Measurements from ENCODE around the gene TOR4A. TPM values are rescaled to one million over a fixed set of nuclear protein-coding genes. Genes with fewer than 3 reads are reported as not detected.
A peak's percentile ranks its signal among the peaks of the same experiment; 100 is the strongest.

TOR4A gene
- total RNA-seq, 2 experiments from 2014 or later, result 10.9 to 13.3 TPM

DNA sequence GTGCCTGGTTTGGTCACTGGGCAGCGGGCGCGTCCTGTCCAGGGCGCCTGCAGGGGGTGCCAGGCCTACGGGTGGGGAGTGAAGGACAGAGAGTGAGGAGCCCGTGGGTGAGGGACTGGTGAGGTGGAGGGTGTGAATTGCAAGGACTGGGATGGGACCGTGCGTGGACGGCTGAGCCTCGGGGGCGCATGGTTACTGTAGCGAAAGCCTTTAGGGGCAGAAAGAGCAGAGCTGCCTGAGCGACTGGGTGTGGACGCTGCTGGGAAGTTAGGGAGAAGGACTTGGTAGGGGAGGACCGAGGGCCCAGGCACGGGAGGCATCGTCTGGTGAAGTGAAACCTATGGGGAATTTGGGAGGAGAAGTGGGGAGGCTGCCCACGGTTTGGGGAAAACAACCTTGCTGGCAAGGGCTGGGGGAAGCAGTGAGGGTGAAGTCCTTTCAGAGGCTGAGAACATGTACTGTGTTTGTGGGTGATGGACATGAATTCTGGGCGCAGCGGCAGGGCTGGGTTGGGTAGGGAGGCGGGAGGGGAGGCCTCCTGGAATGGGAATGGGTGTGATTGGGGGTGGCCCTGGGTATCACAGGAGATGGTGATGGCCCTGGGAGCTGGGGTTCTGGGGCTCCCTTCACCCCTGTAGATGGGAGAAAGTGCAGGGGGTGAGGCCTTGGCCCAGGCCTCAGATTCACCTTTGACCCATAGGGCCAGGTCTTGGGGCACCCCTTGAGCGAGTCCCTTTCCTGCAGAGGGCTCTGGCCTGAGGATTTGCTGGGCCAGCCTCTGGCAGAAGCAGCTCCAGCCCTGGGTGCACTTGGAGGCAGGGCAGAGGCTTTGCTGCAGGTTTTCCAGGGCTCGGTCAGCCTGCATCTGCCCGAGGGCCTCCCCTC, 1.7 kb upstream of the TOR4A start:
- H3K4me3 Mint-ChIP-seq, result no peak overlapping the region
- DNase-seq (no peak), ATAC-seq (no peak)
- H3K27me3 Mint-ChIP-seq, result no peaks in the 10 kb centered on the region
- peaks cover 4% of the 10 kb centered on the region for H3K36me3 Mint-ChIP-seq
- H3K27ac Mint-ChIP-seq, result no peak overlapping the region
- CTCF ChIA-PET, result interaction anchor here (0.6 kb wide), 1 partner anchor 39 kb away, joined by 3 read pairs; no protein-coding TSS in a partner anchor
- H3K9me3 Mint-ChIP-seq (ENCODE audit: low read depth), result no peaks in the 10 kb centered on the region
- peaks cover 13% of the 10 kb centered on the region for H3K4me1 Mint-ChIP-seq

- H3K27ac Mint-ChIP-seq, result no peak overlapping the region
- H3K9me3 Mint-ChIP-seq (ENCODE audit: low read depth), result no peaks in the 10 kb centered on the region
- H3K27me3 Mint-ChIP-seq, result no peaks in the 10 kb centered on the region
- CTCF ChIA-PET, result interaction anchor here (0.6 to 1.5 kb wide), 10 partner anchors 9 to 242 kb away, joined by 3 to 7 read pairs (median 3); partner anchors contain the start of gene NRARP
- H3K4me3 Mint-ChIP-seq, result no peak overlapping the region
- H3K36me3 Mint-ChIP-seq, result peaks cover 2% of the 10 kb centered on the region
- DNase-seq, result no peak
- peaks cover 6% of the 10 kb centered on the region for H3K4me1 Mint-ChIP-seq
- ATAC-seq, result no peak
Measured at GRCh38 chr9:137276473-137277328, 825 bp upstream of the TOR4A start.

GRCh38 chr9:137278061-137278701, 655 bp downstream of the TOR4A start:
- Mint-ChIP-seq H3K4me1 (peaks cover 9% of the 10 kb centered on the region), H3K36me3 (peaks cover 2% of the 10 kb centered on the region), H3K27ac (peak overlapping the region; percentile 74), H3K27me3 (peaks cover 3% of the 10 kb centered on the region), H3K9me3 (ENCODE audit: low read depth) (no peaks in the 10 kb centered on the region), H3K4me3 (peak overlapping the region; percentile 70)
- CTCF ChIA-PET, result interaction anchor here (0.7 to 1.5 kb wide), 10 partner anchors 9 to 243 kb away, joined by 3 to 7 read pairs (median 3); partner anchors contain the start of genes ANAPC2, NRARP and SSNA1
- DNase-seq, result no peak
- peak; percentile 16 for ATAC-seq

GRCh38 chr9:137278721-137279711, 1.5 kb downstream of the TOR4A start:
- DNase-seq (no peak), ATAC-seq (no peak)
- CTCF ChIA-PET, result interaction anchor here (1.1 to 1.8 kb wide), 2 partner anchors 42 to 256 kb away, joined by 3 to 5 read pairs; no protein-coding TSS in a partner anchor
- no peak overlapping the region for H3K27ac Mint-ChIP-seq
- peaks cover 9% of the 10 kb centered on the region for H3K4me1 Mint-ChIP-seq
- H3K4me3 Mint-ChIP-seq, result no peak overlapping the region
- H3K27me3 Mint-ChIP-seq, result peaks cover 3% of the 10 kb centered on the region
- peaks cover 2% of the 10 kb centered on the region for H3K36me3 Mint-ChIP-seq
- no peaks in the 10 kb centered on the region for H3K9me3 Mint-ChIP-seq (ENCODE audit: low read depth)

DNA sequence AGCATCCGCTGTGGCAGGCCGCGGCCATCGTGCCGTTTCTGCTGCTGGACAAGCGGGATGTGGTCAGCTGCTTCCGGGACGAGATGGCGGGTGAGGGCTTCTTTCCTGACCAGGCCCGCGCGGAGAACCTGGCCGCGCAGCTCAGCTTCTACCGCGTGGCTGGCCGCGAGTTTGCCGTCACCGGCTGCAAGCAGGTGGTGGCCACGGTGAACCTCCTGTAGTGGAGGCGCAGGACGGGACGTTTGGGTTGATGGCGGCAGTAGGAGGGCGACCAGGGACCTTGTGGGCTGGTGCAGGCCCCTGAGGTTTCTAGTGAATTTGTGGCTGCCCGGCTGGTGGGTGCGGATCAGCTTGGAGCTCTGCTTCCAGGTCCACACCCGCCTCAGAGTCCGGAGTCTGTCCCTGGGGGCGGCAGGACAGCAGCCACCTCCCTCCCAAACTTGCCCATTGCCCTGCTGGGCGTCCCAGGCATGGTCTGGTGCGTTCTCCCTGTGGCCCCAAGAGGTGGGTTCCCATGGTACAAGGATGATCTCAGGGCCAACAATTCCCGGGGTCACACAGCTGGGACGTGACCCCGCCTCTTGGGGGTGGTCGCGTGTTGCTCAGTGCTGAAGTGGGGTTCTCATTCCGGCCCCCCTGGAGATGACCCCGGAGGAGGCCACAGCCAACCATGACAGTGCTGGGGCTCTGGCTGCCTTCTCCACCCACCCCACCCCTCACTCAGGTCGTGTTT, 2.4 kb downstream of the TOR4A start:
- no peak overlapping the region for H3K27ac Mint-ChIP-seq
- DNase-seq (no peak), ATAC-seq (no peak)
- H3K4me3 Mint-ChIP-seq, result no peak overlapping the region
- CTCF ChIA-PET, result interaction anchor here (1.1 to 1.8 kb wide), 3 partner anchors 43 to 255 kb away, joined by 3 to 5 read pairs (median 3); partner anchors contain the start of genes EXD3 and NOXA1
- peaks cover 2% of the 10 kb centered on the region for H3K36me3 Mint-ChIP-seq
- peaks cover 9% of the 10 kb centered on the region for H3K4me1 Mint-ChIP-seq
- H3K27me3 Mint-ChIP-seq, result peaks cover 3% of the 10 kb centered on the region
- H3K9me3 Mint-ChIP-seq (ENCODE audit: low read depth), result no peaks in the 10 kb centered on the region

GRCh38 chr9:137280474-137281344, 3.2 kb downstream of the TOR4A start:
- ATAC-seq, result no peak
- H3K36me3 Mint-ChIP-seq, result peaks cover 2% of the 10 kb centered on the region
- H3K4me3 Mint-ChIP-seq, result no peak overlapping the region
- H3K27ac Mint-ChIP-seq, result no peak overlapping the region
- H3K4me1 Mint-ChIP-seq, result peaks cover 9% of the 10 kb centered on the region
- peaks cover 3% of the 10 kb centered on the region for H3K27me3 Mint-ChIP-seq
- CTCF ChIA-PET, result interaction anchor here (1.1 to 1.8 kb wide), 3 partner anchors 44 to 254 kb away, joined by 3 to 5 read pairs (median 3); partner anchors contain the start of genes EXD3 and NOXA1
- DNase-seq, result no peak
- H3K9me3 Mint-ChIP-seq (ENCODE audit: low read depth), result no peaks in the 10 kb centered on the region

DNA sequence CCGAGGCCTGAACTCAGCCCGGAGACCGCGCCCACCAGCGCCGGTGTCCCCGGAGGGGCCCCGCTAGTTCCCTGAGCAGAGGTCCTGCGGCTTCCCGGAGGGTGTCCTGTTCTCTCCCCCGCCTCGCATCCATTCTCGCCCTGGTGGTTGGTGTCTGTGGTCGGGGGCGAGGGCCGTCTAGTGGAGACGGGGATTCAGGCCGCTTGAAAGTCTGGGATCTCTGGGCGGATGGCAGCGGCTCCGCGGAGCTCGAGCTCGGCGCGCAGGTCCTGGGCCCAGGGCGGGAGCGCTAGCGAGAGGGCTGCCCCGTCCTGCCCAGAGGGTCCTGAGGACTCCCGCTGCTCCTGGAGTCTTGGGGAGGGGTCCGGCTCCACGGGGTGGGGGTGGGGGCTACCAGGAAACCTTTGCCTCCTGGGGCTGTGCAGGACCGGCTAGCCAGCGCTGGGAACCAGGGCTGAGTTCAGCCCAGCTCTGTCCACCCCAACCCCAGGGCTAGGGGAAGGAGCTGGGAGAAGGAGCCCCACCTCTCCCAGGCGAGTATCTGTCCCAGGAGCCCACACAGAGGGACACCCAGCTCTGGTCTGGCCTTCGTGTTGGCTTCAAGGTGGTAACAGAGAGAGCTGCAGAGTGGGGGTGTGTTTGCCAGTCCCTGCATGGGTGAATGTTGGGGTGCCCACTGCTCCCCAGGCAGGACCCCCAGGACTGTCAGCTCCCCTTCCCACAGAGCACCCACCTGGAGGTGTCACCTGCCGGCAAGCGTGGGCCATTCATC, 4.0 kb downstream of the TOR4A start:
- DNase-seq (no peak), ATAC-seq (no peak)
- no peak overlapping the region for H3K4me3 Mint-ChIP-seq
- CTCF ChIA-PET, result interaction anchor here (1.4 kb wide), 1 partner anchor 20 kb away, joined by 4 read pairs; the partner anchor contains the start of gene NRARP
- no peak overlapping the region for H3K27ac Mint-ChIP-seq
- H3K36me3 Mint-ChIP-seq, result peaks cover 2% of the 10 kb centered on the region
- H3K4me1 Mint-ChIP-seq, result peaks cover 9% of the 10 kb centered on the region
- H3K9me3 Mint-ChIP-seq (ENCODE audit: low read depth), result no peaks in the 10 kb centered on the region
- peaks cover 4% of the 10 kb centered on the region for H3K27me3 Mint-ChIP-seq

- CTCF ChIA-PET, result interaction anchor here (0.6 to 2.3 kb wide), 9 partner anchors 10 to 176 kb away, joined by 3 to 10 read pairs (median 4); partner anchors contain the start of genes NRARP and TOR4A
- H3K9me3 Mint-ChIP-seq (ENCODE audit: low read depth), result no peaks in the 10 kb centered on the region
- H3K36me3 Mint-ChIP-seq, result no peaks in the 10 kb centered on the region
- H3K27me3 Mint-ChIP-seq, result peaks cover 10% of the 10 kb centered on the region
- no peak overlapping the region for H3K4me3 Mint-ChIP-seq
- H3K27ac Mint-ChIP-seq, result no peak overlapping the region
- ATAC-seq (peak; percentile 67), DNase-seq (no peak)
- H3K4me1 Mint-ChIP-seq, result peaks cover 3% of the 10 kb centered on the region
Measured at GRCh38 chr9:137286975-137287383, 9.5 kb downstream of the TOR4A start.

DNA sequence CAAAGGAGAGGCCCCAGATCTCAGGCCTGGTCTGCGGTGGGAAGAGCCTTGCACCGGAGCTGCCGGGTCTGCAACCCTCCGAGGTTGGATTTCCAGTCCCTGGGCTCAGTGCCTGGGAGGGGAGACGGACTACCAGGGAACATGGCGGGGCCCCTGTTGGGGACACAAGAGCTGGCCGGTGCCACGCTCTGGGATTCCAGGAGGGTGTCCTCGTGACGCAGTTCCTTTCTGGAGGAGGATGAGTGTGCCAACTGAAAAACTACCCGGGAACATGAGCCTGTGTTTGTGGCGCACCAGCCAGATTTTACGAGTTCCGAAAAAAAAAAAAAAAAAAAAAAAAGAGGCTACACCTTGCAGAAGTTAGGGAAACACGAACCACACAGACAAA, 15.6 kb downstream of the TOR4A start:
- Mint-ChIP-seq H3K36me3 (no peaks in the 10 kb centered on the region), H3K4me3 (no peak overlapping the region), H3K4me1 (peaks cover 6% of the 10 kb centered on the region), H3K27ac (no peak overlapping the region), H3K27me3 (peaks cover 30% of the 10 kb centered on the region), H3K9me3 (ENCODE audit: low read depth) (no peaks in the 10 kb centered on the region)
- DNase-seq (no peak), ATAC-seq (no peak)
- CTCF ChIA-PET, result interaction anchor here (0.6 to 1.5 kb wide), 2 partner anchors 9 to 57 kb away, joined by 3 to 6 read pairs; partner anchors contain the start of gene NRARP

GRCh38 chr9:137293482-137294090, 16.1 kb downstream of the TOR4A start:
- Mint-ChIP-seq H3K27ac (no peak overlapping the region), H3K9me3 (ENCODE audit: low read depth) (no peaks in the 10 kb centered on the region)
- ATAC-seq, result no peak

More at GRCh38 chr9:137293482-137294090, 16.1 kb downstream of the TOR4A start:
- peaks cover 35% of the 10 kb centered on the region for H3K27me3 Mint-ChIP-seq
- H3K4me1 Mint-ChIP-seq, result peaks cover 6% of the 10 kb centered on the region
- no peak for DNase-seq
- H3K4me3 Mint-ChIP-seq, result no peak overlapping the region
- CTCF ChIA-PET, result interaction anchor here (0.6 to 1.5 kb wide), 3 partner anchors 9 to 117 kb away, joined by 3 to 6 read pairs (median 3); partner anchors contain the start of gene NRARP
- H3K36me3 Mint-ChIP-seq, result no peaks in the 10 kb centered on the region
